Hepatocyte (in vitro differentiated cells): ENCODE measurements around the gene MVD. TPM values are rescaled to one million over a fixed set of nuclear protein-coding genes. Genes with fewer than 3 reads are reported as not detected.

Experiments used
- DNase-seq: peaks from one replicate; pipeline ENCODE4 v3.0.0-alpha.2; 2016; ENCODE audit warnings: low spot score
- H2AFZ ChIP-seq: fragments of 200-600 bp; sonication (generic); 2 replicates; pipeline ENCODE4 v1.6.0; 2016; ENCODE audit warnings: antibody characterized with exemption, mild to moderate bottlenecking
- H3K27ac ChIP-seq: fragments of 200-600 bp; sonication (generic); 2 replicates; pipeline ENCODE4 v1.5.1; 2016; ENCODE audit warnings: mild to moderate bottlenecking
- H3K27me3 ChIP-seq: fragments of 200-600 bp; sonication (generic); 2 replicates; pipeline ENCODE4 v1.6.1; 2016
- H3K36me3 ChIP-seq: fragments of 200-600 bp; sonication (generic); replicated peaks from 2 replicates; pipeline ENCODE4 v1.5.1; 2016; ENCODE audit warnings: low read depth; ENCODE audit not compliant: insufficient read depth
- H3K4me1 ChIP-seq: fragments of 200-600 bp; sonication (generic); 2 replicates; pipeline ENCODE4 v1.5.1; 2016; ENCODE audit warnings: mild to moderate bottlenecking, moderate library complexity; ENCODE audit not compliant: insufficient read depth
- H3K4me2 ChIP-seq: fragments of 200-600 bp; sonication (generic); 2 replicates; pipeline ENCODE4 v1.6.0; 2016
- H3K4me3 ChIP-seq: fragments of 200-600 bp; sonication (generic); 2 replicates; pipeline ENCODE4 v1.5.1; 2016; ENCODE audit warnings: mild to moderate bottlenecking
- H3K79me2 ChIP-seq: fragments of 200-600 bp; sonication (generic); 2 replicates; pipeline ENCODE4 v1.6.0; 2017; ENCODE audit warnings: mild to moderate bottlenecking
- H3K9me2 ChIP-seq: fragments of 200-600 bp; sonication (generic); replicated peaks from 2 replicates; pipeline ENCODE4 v1.6.0; 2017; ENCODE audit warnings: mild to moderate bottlenecking; ENCODE audit not compliant: insufficient read depth
- H3K9me3 ChIP-seq: fragments of 200-600 bp; sonication (generic); 2 replicates; pipeline ENCODE4 v1.5.1; 2016; ENCODE audit warnings: low read depth, mild to moderate bottlenecking
- H4K20me1 ChIP-seq: fragments of 200-600 bp; sonication (generic); 2 replicates; pipeline ENCODE4 v1.6.0; 2016; ENCODE audit warnings: mild to moderate bottlenecking; ENCODE audit not compliant: insufficient read depth, poor library complexity, severe bottlenecking
- CTCF ChIP-seq: fragments of 200-600 bp; sonication (generic); IDR thresholded peaks from 2 replicates; pipeline ENCODE4 v1.5.1; 2016; ENCODE audit warnings: antibody characterized with exemption, mild to moderate bottlenecking; ENCODE audit not compliant: poor library complexity
- EZH2 ChIP-seq: fragments of 200-600 bp; sonication (generic); IDR thresholded peaks from 2 replicates; pipeline ENCODE4 v1.6.1; 2016; ENCODE audit warnings: antibody characterized with exemption, mild to moderate bottlenecking, borderline replicate concordance
- EZH2phosphoT487 ChIP-seq: fragments of 200-600 bp; sonication (generic); IDR thresholded peaks from one replicate; pipeline ENCODE4 v1.6.1; 2018; ENCODE audit warnings: antibody characterized with exemption, mild to moderate bottlenecking, low read depth, moderate library complexity; ENCODE audit not compliant: unreplicated experiment, severe bottlenecking
- WGBS: methylation state at CpG from one replicate; pipeline ENCODE4 v1.1.6; 2016; ENCODE audit warnings: low lambda C conversion rate; ENCODE audit errors: missing lambda C conversion rate; 5-methylcytosine and 5-hydroxymethylcytosine counted together
- polyA plus RNA-seq: library from polyadenylated mRNA; unstranded; fragments of >200 nt; fragmentation: Nextera tagmentation; extraction: Ambion mirVana; gene quantifications from 2 replicates; pipeline ENCODE4 v1.2.1, GENCODE V29; 2016
- total RNA-seq: library from RNA; depleted of rRNA; stranded (reverse); fragments of >200 nt; gene quantifications from 2 replicates; pipeline ENCODE4 v1.2.3, GENCODE V29; 2014

Gene MVD
- total and polyA plus RNA-seq, 2 experiments from 2014 or later = 71.9 to 152 TPM

GRCh38 chr16:88627531-88628411 lies 35.1 kb downstream of the MVD start:
- H3K4me3 ChIP-seq = no peak overlapping the region
- H4K20me1 ChIP-seq = no peaks in the 10 kb centered on the region
- TF ChIP-seq EZH2 (no peak), EZH2phosphoT487 (no peak), CTCF (no peak)
- H3K79me2 ChIP-seq = no peaks in the 10 kb centered on the region
- no peak for DNase-seq
- no peaks in the 10 kb centered on the region for H3K36me3 ChIP-seq
- no peak overlapping the region for H2AFZ ChIP-seq
- no peaks in the 10 kb centered on the region for H3K9me2 ChIP-seq
- 98% methylated on average over 27 of the region's 27 CpGs for whole genome bisulfite sequencing
- no peak overlapping the region for H3K27ac ChIP-seq
- H3K4me2 ChIP-seq = no peak overlapping the region
- H3K27me3 ChIP-seq = no peaks in the 10 kb centered on the region
- no peaks in the 10 kb centered on the region for H3K9me3 ChIP-seq
- no peaks in the 10 kb centered on the region for H3K4me1 ChIP-seq

- Histone ChIP-seq H3K79me2 (no peaks in the 10 kb centered on the region), H3K36me3 (no peaks in the 10 kb centered on the region), H3K9me2 (no peaks in the 10 kb centered on the region), H3K9me3 (no peaks in the 10 kb centered on the region), H2AFZ (no peak overlapping the region), H4K20me1 (no peaks in the 10 kb centered on the region), H3K27ac (no peak overlapping the region), H3K4me1 (no peaks in the 10 kb centered on the region), H3K27me3 (no peaks in the 10 kb centered on the region), H3K4me3 (no peak overlapping the region), H3K4me2 (no peak overlapping the region)
- no peak for DNase-seq
- TF ChIP-seq EZH2 (no peak), EZH2phosphoT487 (no peak), CTCF (no peak)
- WGBS = 93% methylated on average over 9 of the region's 9 CpGs
These were observed 36.2 kb downstream of the MVD start for GRCh38 chr16:88626646-88627045.

- no peak overlapping the region for H3K4me2 ChIP-seq
- 88% methylated on average over 17 of the region's 17 CpGs for WGBS
- peaks cover 7% of the 10 kb centered on the region for H3K79me2 ChIP-seq
- no peak for DNase-seq
- H2AFZ ChIP-seq = no peak overlapping the region
- TF ChIP-seq EZH2phosphoT487 (no peak), EZH2 (no peak), CTCF (no peak)
- H3K4me1 ChIP-seq = no peaks in the 10 kb centered on the region
- no peak overlapping the region for H3K27ac ChIP-seq
- H3K9me2 ChIP-seq = no peaks in the 10 kb centered on the region
- no peaks in the 10 kb centered on the region for H3K36me3 ChIP-seq
- no peaks in the 10 kb centered on the region for H3K27me3 ChIP-seq
- H3K4me3 ChIP-seq = no peak overlapping the region
- no peaks in the 10 kb centered on the region for H4K20me1 ChIP-seq
- no peaks in the 10 kb centered on the region for H3K9me3 ChIP-seq
These were observed 37.8 kb downstream of the MVD start for GRCh38 chr16:88624977-88625576.
